Endothelial cell (in vitro differentiated cells): ENCODE data around the gene DLGAP3. TPM values are rescaled to one million over a fixed set of nuclear protein-coding genes. Genes with fewer than 3 reads are reported as not detected.

Experiments
- DNase-seq: peaks from one replicate; pipeline ENCODE4 v3.0.0; 2021; ENCODE audit warnings: low spot score
- H3K27ac Mint-ChIP-seq: one replicate; pipeline ENCODE4 v1.8.0; 2021; ENCODE audit warnings: mixed read lengths, inconsistent platforms; ENCODE audit not compliant: unreplicated experiment
- H3K27me3 Mint-ChIP-seq: one replicate; pipeline ENCODE4 v1.8.0; 2021; ENCODE audit warnings: mild to moderate bottlenecking, moderate library complexity, mixed read lengths, inconsistent platforms; ENCODE audit not compliant: unreplicated experiment
- H3K36me3 Mint-ChIP-seq: one replicate; pipeline ENCODE4 v1.8.0; 2021; ENCODE audit warnings: mild to moderate bottlenecking, low read depth, mixed read lengths, inconsistent platforms; ENCODE audit not compliant: unreplicated experiment
- H3K4me1 Mint-ChIP-seq: one replicate; pipeline ENCODE4 v1.8.0; 2021; ENCODE audit warnings: mild to moderate bottlenecking, mixed read lengths, inconsistent platforms; ENCODE audit not compliant: unreplicated experiment
- H3K4me3 Mint-ChIP-seq: one replicate; pipeline ENCODE4 v1.8.0; 2021; ENCODE audit warnings: mild to moderate bottlenecking, mixed read lengths, inconsistent platforms; ENCODE audit not compliant: unreplicated experiment
- H3K9me3 Mint-ChIP-seq: one replicate; pipeline ENCODE4 v1.8.0; 2021; ENCODE audit warnings: mixed read lengths, inconsistent platforms; ENCODE audit not compliant: unreplicated experiment
- total RNA-seq: library from RNA; stranded (reverse); fragmentation: NEBNext Ultra II Directional; extraction: Animal tissue kit (Norgen Biotek cat#: 25700); gene quantifications from one replicate; pipeline ENCODE4 v1.2.1, GENCODE V29; 2021; ENCODE audit not compliant: unreplicated experiment
- TF ChIP-seq, protein P1 (sequence below): fragments of 200-600 bp; sonication (generic); IDR thresholded peaks from one replicate; pipeline ENCODE4 v1.5.0; 2021; ENCODE audit warnings: antibody characterized with exemption; ENCODE audit not compliant: unreplicated experiment

Gene DLGAP3
- total RNA-seq, 1 donor from 2014 or later, result 9.1 TPM

DNA sequence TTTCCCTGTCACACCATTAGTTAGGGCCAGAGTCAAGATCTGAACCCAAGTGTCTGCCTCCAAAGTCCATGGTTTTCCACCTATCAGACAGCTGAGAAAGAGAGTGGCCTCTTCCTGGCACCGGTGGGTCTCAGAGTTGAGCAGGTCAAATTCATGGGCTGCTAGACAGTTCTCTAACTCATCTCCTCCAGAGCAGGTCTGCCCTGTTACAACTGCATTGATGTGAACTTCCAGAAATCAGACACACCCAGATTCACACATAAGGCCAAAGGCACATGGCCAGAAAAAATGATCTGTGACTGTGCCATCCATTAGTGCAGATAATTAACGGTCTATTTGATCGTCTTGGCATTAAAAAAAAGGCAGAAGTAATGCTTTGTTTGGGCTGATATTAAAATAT is 87.4 kb downstream of the DLGAP3 start:
- DNase-seq, result no peak
- peaks cover 7% of the 10 kb centered on the region for H3K36me3 Mint-ChIP-seq
- peak overlapping the region; percentile 100 for H3K27ac Mint-ChIP-seq
- TF ChIP-seq, protein P1, sequence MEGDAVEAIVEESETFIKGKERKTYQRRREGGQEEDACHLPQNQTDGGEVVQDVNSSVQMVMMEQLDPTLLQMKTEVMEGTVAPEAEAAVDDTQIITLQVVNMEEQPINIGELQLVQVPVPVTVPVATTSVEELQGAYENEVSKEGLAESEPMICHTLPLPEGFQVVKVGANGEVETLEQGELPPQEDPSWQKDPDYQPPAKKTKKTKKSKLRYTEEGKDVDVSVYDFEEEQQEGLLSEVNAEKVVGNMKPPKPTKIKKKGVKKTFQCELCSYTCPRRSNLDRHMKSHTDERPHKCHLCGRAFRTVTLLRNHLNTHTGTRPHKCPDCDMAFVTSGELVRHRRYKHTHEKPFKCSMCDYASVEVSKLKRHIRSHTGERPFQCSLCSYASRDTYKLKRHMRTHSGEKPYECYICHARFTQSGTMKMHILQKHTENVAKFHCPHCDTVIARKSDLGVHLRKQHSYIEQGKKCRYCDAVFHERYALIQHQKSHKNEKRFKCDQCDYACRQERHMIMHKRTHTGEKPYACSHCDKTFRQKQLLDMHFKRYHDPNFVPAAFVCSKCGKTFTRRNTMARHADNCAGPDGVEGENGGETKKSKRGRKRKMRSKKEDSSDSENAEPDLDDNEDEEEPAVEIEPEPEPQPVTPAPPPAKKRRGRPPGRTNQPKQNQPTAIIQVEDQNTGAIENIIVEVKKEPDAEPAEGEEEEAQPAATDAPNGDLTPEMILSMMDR, result no peak
- no peak overlapping the region for H3K4me3 Mint-ChIP-seq
- H3K27me3 Mint-ChIP-seq, result peaks cover 17% of the 10 kb centered on the region
- H3K4me1 Mint-ChIP-seq, result peaks cover 88% of the 10 kb centered on the region
- no peaks in the 10 kb centered on the region for H3K9me3 Mint-ChIP-seq

DNA sequence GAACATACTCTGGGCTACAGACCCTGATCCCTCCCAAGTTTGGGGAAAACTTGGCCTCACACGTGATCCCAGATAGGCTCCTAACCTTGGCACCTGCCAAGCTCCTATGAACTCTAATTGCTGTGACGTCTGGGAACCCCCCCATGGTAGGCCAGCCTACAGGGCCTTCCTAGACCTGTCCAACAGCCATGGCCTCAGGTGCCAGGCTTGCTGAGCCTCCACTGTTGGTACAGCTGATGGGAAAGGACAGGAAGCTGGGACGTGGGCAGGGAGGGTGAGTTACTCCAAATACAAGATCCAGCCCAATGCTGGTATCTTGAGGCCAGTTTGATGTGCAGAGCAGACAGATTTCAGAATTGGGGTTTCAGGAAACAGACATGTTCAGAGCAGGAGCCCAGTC is 89.0 kb downstream of the DLGAP3 start:
- H3K27ac Mint-ChIP-seq, result peak overlapping the region; percentile 100
- TF ChIP-seq, protein P1, result no peak
- peaks cover 19% of the 10 kb centered on the region for H3K27me3 Mint-ChIP-seq
- peak overlapping the region; percentile 11 for H3K4me3 Mint-ChIP-seq
- no peak for DNase-seq
- peaks cover 7% of the 10 kb centered on the region for H3K36me3 Mint-ChIP-seq
- H3K4me1 Mint-ChIP-seq, result peaks cover 87% of the 10 kb centered on the region
- H3K9me3 Mint-ChIP-seq, result no peaks in the 10 kb centered on the region

DNA sequence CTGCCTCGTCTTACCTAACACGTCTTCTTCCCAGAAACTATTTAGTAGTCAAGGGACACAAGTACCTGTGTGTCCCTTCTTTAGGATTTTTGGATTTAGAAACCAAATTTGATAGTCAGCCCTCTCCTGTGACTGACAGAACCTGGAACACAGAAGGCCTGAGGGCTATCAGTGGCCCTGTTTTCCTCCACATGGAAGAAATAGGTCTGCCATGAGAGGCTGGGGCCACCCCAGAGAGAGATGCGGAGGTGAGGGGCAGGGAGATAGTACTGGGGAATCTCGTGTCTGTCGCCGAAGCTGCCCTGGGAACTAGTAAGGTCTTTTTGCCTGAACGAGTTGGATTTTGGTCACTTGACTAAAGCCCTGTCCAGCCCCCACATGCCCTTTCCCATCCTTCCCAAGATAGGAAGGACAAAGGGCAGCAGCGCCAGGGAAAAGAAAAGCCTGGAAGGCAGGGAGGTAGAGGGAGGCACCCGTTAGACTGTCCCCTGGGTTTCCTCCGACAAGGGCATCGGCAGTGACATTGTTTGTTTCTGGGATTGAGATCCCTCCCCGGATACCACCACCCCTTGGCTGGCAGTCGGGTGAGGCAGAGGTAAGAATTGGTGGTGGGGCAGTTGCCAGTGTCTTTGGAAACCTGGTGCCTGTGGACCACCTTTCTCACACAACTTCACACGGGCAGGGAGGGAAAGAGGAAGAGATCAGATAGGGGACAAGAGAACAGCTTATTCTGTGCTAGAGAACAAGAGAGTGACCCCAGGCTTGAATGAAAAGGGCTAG is 89.7 kb downstream of the DLGAP3 start:
- DNase-seq, result no peak
- Mint-ChIP-seq H3K27me3 (peaks cover 20% of the 10 kb centered on the region), H3K4me3 (peak overlapping the region; percentile 11), H3K36me3 (peaks cover 7% of the 10 kb centered on the region), H3K27ac (peak overlapping the region; percentile 61), H3K9me3 (no peaks in the 10 kb centered on the region), H3K4me1 (peaks cover 87% of the 10 kb centered on the region)
- TF ChIP-seq, protein P1, result no peak

DNA sequence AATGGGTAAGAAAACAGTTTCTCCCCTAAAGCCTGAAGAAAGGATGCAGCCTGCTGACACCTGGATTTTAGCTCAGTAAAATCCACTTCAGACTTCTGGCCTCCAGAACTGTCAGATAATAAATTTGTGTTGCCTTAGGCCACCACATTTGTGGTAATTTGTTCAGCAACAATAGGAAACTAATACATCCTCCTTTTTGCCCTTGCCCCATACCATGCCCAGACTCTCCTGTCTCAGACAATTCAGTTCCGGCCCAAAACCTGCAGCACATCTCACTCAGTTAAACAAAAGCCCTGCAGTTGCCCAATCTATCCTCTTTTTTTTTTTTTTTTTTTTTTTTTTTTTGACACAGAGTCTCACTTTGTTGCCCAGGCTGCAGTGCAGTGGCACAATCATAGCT is 95.7 kb downstream of the DLGAP3 start:
- no peaks in the 10 kb centered on the region for H3K36me3 Mint-ChIP-seq
- H3K4me3 Mint-ChIP-seq, result no peak overlapping the region
- TF ChIP-seq, protein P1, result no peak
- H3K27ac Mint-ChIP-seq, result no peak overlapping the region
- peaks cover 6% of the 10 kb centered on the region for H3K27me3 Mint-ChIP-seq
- H3K4me1 Mint-ChIP-seq, result peaks cover 74% of the 10 kb centered on the region
- no peak for DNase-seq
- H3K9me3 Mint-ChIP-seq, result no peaks in the 10 kb centered on the region

DNA sequence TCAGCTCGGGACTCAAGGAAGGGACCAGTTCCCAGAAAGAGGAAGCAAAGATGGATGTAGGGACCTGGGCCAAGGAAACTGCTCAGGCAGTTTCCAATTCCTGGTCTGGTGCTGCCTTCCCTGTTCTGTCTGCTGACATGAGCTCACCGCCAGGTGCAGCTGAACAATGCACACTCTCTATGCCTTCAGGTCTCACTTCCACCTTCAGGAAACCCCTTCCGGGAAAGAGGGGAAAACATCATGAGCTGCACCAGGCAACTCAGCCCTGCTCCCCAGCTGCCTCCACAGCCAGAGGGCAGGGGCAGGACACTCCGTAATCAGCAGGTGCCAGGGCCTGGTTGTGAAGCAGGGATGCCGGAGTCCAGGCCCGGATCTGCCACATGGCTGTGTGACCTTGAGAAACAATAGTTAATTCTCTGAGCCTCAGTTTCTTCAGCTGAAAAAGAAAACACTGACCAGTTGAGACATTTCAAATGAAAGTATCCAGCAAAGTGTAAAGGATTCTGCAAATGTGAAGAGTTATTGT is 97.7 kb downstream of the DLGAP3 start:
- Mint-ChIP-seq H3K27me3 (peaks cover 6% of the 10 kb centered on the region), H3K9me3 (no peaks in the 10 kb centered on the region), H3K27ac (peak overlapping the region; percentile 46), H3K4me1 (peaks cover 79% of the 10 kb centered on the region), H3K4me3 (no peak overlapping the region), H3K36me3 (no peaks in the 10 kb centered on the region)
- TF ChIP-seq, protein P1, result no peak
- DNase-seq, result peak; percentile 18
